GM12878 (cell line): ENCODE results near the gene S100A4. TPM values are rescaled to one million over a fixed set of nuclear protein-coding genes. Genes with fewer than 3 reads are reported as not detected.
"Not testable (repeated sequence)": the region's sequence is repeated elsewhere in the genome, so short reads cannot be mapped to it uniquely, and the experiment has no call there.

Experiments
- ATAC-seq: fragments of 200-7000 bp; cut with Tn5 transposase; 3 replicates; pipeline ENCODE4 v1.9.1; 2020; ENCODE audit warnings: mild to moderate bottlenecking, moderate library complexity
- BruUV-seq: library from RNA; stranded (reverse); fragments of 400-500 nt; replicated peaks from 2 replicates; lab custom pipeline; 2021; lab: Mats Ljungman, UMichigan
- CTCF ChIA-PET: fragments of 300-600 bp; sonication (Branson Sonifier 250); formaldehyde crosslinking; extraction: SDS; loops from one replicate; lab custom pipeline; 2021; ENCODE audit warnings: inconsistent platforms; lab: Yijun Ruan, JAX
- POLR2A ChIA-PET: fragments of 350-600 bp; formaldehyde crosslinking; extraction: SDS; loops from one replicate; lab custom pipeline; 2021; ENCODE audit warnings: inconsistent platforms; lab: Charles Lee
- RAD21 ChIA-PET: fragments of 300-600 bp; sonication (Branson Sonifier 250); formaldehyde crosslinking; loops from one replicate; lab custom pipeline; 2023; ENCODE audit warnings: antibody characterized with exemption; ENCODE audit not compliant: unreplicated experiment; lab: Charles Lee
- SMC1A ChIA-PET: fragments of 300-600 bp; sonication (Branson Sonifier 250); formaldehyde crosslinking; loops from one replicate; lab custom pipeline; 2023; ENCODE audit not compliant: unreplicated experiment, uncharacterized antibody; lab: Charles Lee
- DNase-seq: peaks from one replicate; pipeline ENCODE4 v3.0.0-alpha.2; 2011; ENCODE audit warnings: low read depth, low spot score
- FAIRE-seq: peaks from 3 replicates; lab custom pipeline; 2011; peaks lifted over from hg19 to GRCh38; lab: Jason Lieb, UNC
- H2AFZ ChIP-seq: 2 replicates; pipeline ENCODE4 v1.6.0; 2011; ENCODE audit warnings: low read depth, low read length, control low read depth; ENCODE audit not compliant: control insufficient read depth
- H3K27ac ChIP-seq: 2 replicates; pipeline ENCODE4 v1.5.1; 2011; ENCODE audit warnings: control low read depth; ENCODE audit not compliant: control insufficient read depth, insufficient read depth
- H3K27me3 ChIP-seq, 2 experiments: replicated peaks in 1 of 2; 2 replicates each; pipeline versions ENCODE4 v1.6.0 to v1.6.1; 2011; ENCODE audit warnings: low read length in 1 of 2; ENCODE audit not compliant: control insufficient read depth in 2 of 2, insufficient read depth in 2 of 2
- H3K36me3 ChIP-seq, 2 experiments: 2 replicates each; pipeline ENCODE4 v1.5.1; 2011; ENCODE audit warnings: low read length in 1 of 2; ENCODE audit not compliant: control insufficient read depth in 2 of 2, insufficient read depth in 2 of 2
- H3K4me1 ChIP-seq: 2 replicates; pipeline ENCODE4 v1.6.1; 2011; ENCODE audit warnings: mild to moderate bottlenecking, low read length, moderate library complexity, mixed read lengths; ENCODE audit not compliant: control insufficient read depth, insufficient read depth
- H3K4me2 ChIP-seq: 2 replicates; pipeline ENCODE4 v1.6.0; 2011; ENCODE audit warnings: control low read depth; ENCODE audit not compliant: control insufficient read depth, insufficient read depth
- H3K4me3 ChIP-seq: fragments of 200-600 bp; sonication (generic); 2 replicates; pipeline ENCODE4 v1.5.1; 2016
- H3K79me2 ChIP-seq: 2 replicates; pipeline ENCODE4 v1.6.0; 2011; ENCODE audit warnings: low read length; ENCODE audit not compliant: control insufficient read depth, insufficient read depth
- H3K9ac ChIP-seq: 2 replicates; pipeline ENCODE4 v1.8.0; 2011; ENCODE audit warnings: low read length, control low read depth, mixed read lengths; ENCODE audit not compliant: control insufficient read depth, insufficient read depth
- H3K9me3 ChIP-seq: replicated peaks from 3 replicates; pipeline ENCODE4 v1.5.1; 2011; ENCODE audit warnings: mild to moderate bottlenecking, low read length; ENCODE audit not compliant: control insufficient read depth, insufficient read depth
- H4K20me1 ChIP-seq: 2 replicates; pipeline ENCODE4 v1.6.0; 2011; ENCODE audit not compliant: control insufficient read depth, insufficient read depth
- ATF7 ChIP-seq: fragments of 450-650 bp; IDR thresholded peaks from 2 replicates; pipeline ENCODE4 v1.6.1; 2016; ENCODE audit warnings: low read depth, mild to moderate bottlenecking
- BCL3 ChIP-seq: IDR thresholded peaks from 2 replicates; pipeline ENCODE4 v1.6.1; 2011; ENCODE audit warnings: borderline replicate concordance, low read depth, mild to moderate bottlenecking, moderate library complexity, low read length; ENCODE audit not compliant: insufficient read depth, poor library complexity, severe bottlenecking
- CREB1 ChIP-seq: IDR thresholded peaks from 2 replicates; pipeline ENCODE4 v1.6.1; 2012; ENCODE audit warnings: low read depth, mild to moderate bottlenecking, inconsistent platforms
- E2F4 ChIP-seq: IDR thresholded peaks from 2 replicates; pipeline ENCODE4 v1.6.1; 2012; ENCODE audit warnings: low read depth, low read length, improper control_type of control experiment
- HDAC2 ChIP-seq: fragments of 200-600 bp; sonication (generic); IDR thresholded peaks from 2 replicates; pipeline ENCODE4 v1.6.1; 2017
- NR2C2 ChIP-seq: IDR thresholded peaks from 2 replicates; pipeline ENCODE4 v1.6.1; 2011; ENCODE audit warnings: borderline replicate concordance, low read depth; ENCODE audit not compliant: control insufficient read depth, insufficient read length
- PML ChIP-seq: IDR thresholded peaks from 2 replicates; pipeline ENCODE4 v1.6.1; 2012; ENCODE audit warnings: low read length, inconsistent platforms
- ZSCAN29 ChIP-seq: fragments of 450-650 bp; IDR thresholded peaks from 2 replicates; pipeline ENCODE4 v1.6.1; 2017; ENCODE audit warnings: mild to moderate bottlenecking, moderate library complexity
- WGBS: methylation state at CpG from one replicate; pipeline ENCODE4 v1.1.6; 2016; ENCODE audit warnings: low lambda C conversion rate; ENCODE audit not compliant: insufficient replicate concordance, insufficient coverage; ENCODE audit errors: missing lambda C conversion rate; 5-methylcytosine and 5-hydroxymethylcytosine counted together
- in situ Hi-C: fragments of 300-500 bp; cut with MboI; formaldehyde crosslinking; loops from 9 replicates; pipeline ENCODE4 v1.14.3; 2018; ENCODE audit warnings: mixed read lengths
- intact Hi-C: fragments of 100-400 bp; cut with micrococcal nuclease; formaldehyde crosslinking; loops from one replicate; pipeline ENCODE4 v1.14.2; 2022; ENCODE audit not compliant: unreplicated experiment
- polyA plus RNA-seq, 11 experiments: library from polyadenylated mRNA; depleted of rRNA in 4 of 11; unstranded in 6 of 11; stranded (reverse) in 5 of 11; fragments of >200 nt; fragmentation: Nextera tagmentation in 4 of 11; fragmentation: Illumina TruSeq in 1 of 11; extraction: Ambion mirVana in 4 of 11; extraction: Trizol in 1 of 11; gene quantifications; 1 replicate in 1 of 11; 2 replicates in 10 of 11; pipeline versions ENCODE4 v1.2.1 to v1.2.3, GENCODE V29; 2011 to 2016; ENCODE audit warnings: inconsistent platforms in 2 of 11, missing spikeins in 2 of 11, low read depth in 1 of 11
- total RNA-seq, 4 experiments: library from RNA; depleted of rRNA in 3 of 4; stranded (reverse); fragments of >200 nt in 3 of 4; fragmentation: Illumina TruSeq in 1 of 4; extraction: Trizol in 1 of 4; gene quantifications; 2 replicates each; pipeline versions ENCODE4 v1.2.1 to v1.2.3, GENCODE V29; 2013 to 2021
- TF ChIP-seq, protein P1 (sequence below): fragments of 450-650 bp; IDR thresholded peaks from 2 replicates; pipeline ENCODE4 v1.6.1; 2017; ENCODE audit warnings: low read depth, mild to moderate bottlenecking, moderate library complexity

S100A4 gene
- total and polyA plus RNA-seq, 10 of the 15 experiments (the other 5 are each of a cell fraction or from before 2014, with no cell fraction given): 4.3 to 104 (median 27.3) TPM

DNA sequence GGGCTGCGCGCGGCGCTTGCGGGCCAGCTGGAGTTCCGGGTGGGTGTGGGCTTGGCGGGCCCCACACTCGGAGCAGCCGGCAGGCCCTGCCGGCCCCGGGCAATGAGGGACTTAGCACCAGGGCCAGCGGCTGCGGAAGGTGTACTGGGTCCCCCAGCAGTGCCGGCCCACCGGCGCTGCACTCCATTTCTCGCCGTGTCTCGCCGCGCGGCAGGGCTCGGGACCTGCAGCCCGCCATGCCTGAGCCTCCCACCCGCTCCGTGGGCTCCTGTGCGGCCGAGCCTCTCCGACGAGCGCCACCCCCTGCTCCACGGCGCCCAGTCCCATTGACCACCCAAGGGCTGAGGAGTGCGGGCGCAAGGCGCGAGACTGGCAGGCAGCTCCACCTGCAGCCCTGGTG is 23.8 kb downstream of the S100A4 start:
- H3K4me1 ChIP-seq, in situ Hi-C loops, DNase-seq, H3K27me3 ChIP-seq, H3K4me2 ChIP-seq, H3K79me2 ChIP-seq, FAIRE-seq, H3K9me3 ChIP-seq, BruUV-seq, H3K36me3 ChIP-seq, H3K27ac ChIP-seq, POLR2A ChIA-PET, RAD21 ChIA-PET, ATAC-seq, H3K9ac ChIP-seq, intact Hi-C loops, H2AFZ ChIP-seq, H4K20me1 ChIP-seq, H3K4me3 ChIP-seq: not testable (repeated sequence)
- ChIA-PET CTCF (interaction anchor here (1.2 to 1.7 kb wide), 5 partner anchors 11 to 166 kb away, joined by 3 to 8 read pairs (median 4); partner anchors contain the start of gene S100A2), SMC1A (interaction anchor here (1.0 to 2.8 kb wide), 3 partner anchors 10 to 14 kb away, joined by 3 to 17 read pairs (median 10); no protein-coding TSS in a partner anchor)
- 86% methylated on average over 29 of the region's 37 CpGs for WGBS

- Histone ChIP-seq H3K4me3 (no peak overlapping the region), H3K4me1 (no peaks in the 10 kb centered on the region), H3K27ac (no peak overlapping the region), H3K9ac (no peak overlapping the region), H3K36me3 (no peaks in the 10 kb centered on the region), H3K79me2 (no peaks in the 10 kb centered on the region), H2AFZ (no peak overlapping the region), H3K27me3 (0 out of 4 replicates have a peak, but pooled peaks cover 0 to 3% of the 10 kb centered on the region in 2 experiments), H4K20me1 (no peaks in the 10 kb centered on the region), H3K9me3 (no peaks in the 10 kb centered on the region), H3K4me2 (no peak overlapping the region)
- WGBS: 45% methylated on average over 4 of the region's 4 CpGs
- intact Hi-C loops (no loop called here), in situ Hi-C loops (no loop called here)
- FAIRE-seq: no peak
- ChIA-PET SMC1A (interaction anchor here (0.7 to 2.8 kb wide), 13 partner anchors 11 to 95 kb away, joined by 3 to 17 read pairs (median 3); partner anchors contain the start of genes S100A14 and S100A5), CTCF (interaction anchor here (0.6 to 2.2 kb wide), 12 partner anchors 9 to 58 kb away, joined by 3 to 14 read pairs (median 4); partner anchors contain the start of gene S100A2), RAD21 (interaction anchor here (1.0 to 1.2 kb wide), 2 partner anchors 10 to 45 kb away, joined by 3 to 4 read pairs; partner anchors contain the start of gene S100A2), POLR2A (interaction anchor here (1.1 kb wide), 1 partner anchor 15 kb away, joined by 4 read pairs; the partner anchor contains the start of gene S100A6)
- BruUV-seq: no TSS peak
- DNase-seq: no peak
- TF ChIP-seq NR2C2 (no peak), E2F4 (no peak), CREB1 (no peak), ATF7 (no peak), BCL3 (no peak), HDAC2 (no peak), PML (no peak), ZSCAN29 (no peak)
- TF ChIP-seq, protein P1, sequence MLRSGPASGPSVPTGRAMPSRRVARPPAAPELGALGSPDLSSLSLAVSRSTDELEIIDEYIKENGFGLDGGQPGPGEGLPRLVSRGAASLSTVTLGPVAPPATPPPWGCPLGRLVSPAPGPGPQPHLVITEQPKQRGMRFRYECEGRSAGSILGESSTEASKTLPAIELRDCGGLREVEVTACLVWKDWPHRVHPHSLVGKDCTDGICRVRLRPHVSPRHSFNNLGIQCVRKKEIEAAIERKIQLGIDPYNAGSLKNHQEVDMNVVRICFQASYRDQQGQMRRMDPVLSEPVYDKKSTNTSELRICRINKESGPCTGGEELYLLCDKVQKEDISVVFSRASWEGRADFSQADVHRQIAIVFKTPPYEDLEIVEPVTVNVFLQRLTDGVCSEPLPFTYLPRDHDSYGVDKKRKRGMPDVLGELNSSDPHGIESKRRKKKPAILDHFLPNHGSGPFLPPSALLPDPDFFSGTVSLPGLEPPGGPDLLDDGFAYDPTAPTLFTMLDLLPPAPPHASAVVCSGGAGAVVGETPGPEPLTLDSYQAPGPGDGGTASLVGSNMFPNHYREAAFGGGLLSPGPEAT: no peak
- no peak for ATAC-seq
Observed at GRCh38 chr1:153520818-153521476, 24.7 kb downstream of the S100A4 start.
